ENCODE measurements around the gene KLF13. TPM values are rescaled to one million over a fixed set of nuclear protein-coding genes. Genes with fewer than 3 reads are reported as not detected.
A peak's percentile ranks its signal among the peaks of the same experiment; 100 is the strongest.

The KLF13 gene
- total RNA-seq, 2 experiments from 2014 or later = 235 to 264 TPM

DNA sequence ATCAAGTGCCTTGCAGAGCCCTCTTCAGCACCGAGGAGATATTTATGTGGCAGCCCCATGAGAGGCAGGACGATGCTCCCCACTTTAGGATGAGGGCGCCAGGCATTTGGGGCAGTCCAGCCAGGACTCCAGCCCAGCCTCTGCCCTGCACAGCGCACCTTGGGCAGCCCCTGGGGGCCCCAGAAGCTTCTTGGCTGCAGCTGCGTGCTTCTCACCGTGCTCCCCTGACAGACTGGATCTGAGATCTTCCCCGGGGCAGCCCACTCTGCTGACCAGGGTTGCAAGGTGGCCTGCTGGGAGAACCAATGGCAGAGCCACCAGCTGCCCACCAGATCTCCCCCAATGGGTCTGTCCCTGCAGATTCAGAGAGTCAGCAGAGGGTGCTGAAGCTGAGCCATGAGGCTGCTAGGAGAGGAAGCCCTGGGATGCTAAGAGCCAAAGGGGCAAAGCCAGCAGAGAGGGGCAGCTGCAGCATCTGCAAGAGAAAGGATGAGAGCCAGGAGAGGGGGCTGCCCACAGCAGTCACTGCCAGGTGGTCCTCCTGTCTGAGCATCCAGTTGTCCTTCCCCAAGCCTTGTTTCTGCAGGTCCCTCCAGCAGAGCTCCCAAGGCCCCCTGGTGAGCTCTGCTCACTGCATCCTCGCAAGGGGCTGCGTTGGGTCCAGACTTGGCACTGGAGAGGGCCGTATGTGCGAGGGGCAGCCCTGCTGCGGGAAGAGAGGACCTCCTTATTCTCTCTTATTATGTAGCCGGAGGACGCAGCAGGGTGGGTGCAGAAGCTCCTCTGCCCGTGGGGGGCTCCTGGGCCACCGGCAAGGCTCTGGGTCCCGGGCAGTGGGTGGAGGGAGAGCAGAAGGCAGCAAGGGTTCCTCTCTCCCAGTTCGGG lies 14.7 kb upstream of the KLF13 start:
- POLR2A ChIA-PET = no interaction called here
- CTCF ChIA-PET = interaction anchor here (0.6 to 1.8 kb wide), 6 partner anchors 15 to 177 kb away, joined by 3 to 4 read pairs (median 3); no protein-coding TSS in a partner anchor
- peaks cover 8% of the 10 kb centered on the region for H3K27me3 Mint-ChIP-seq
- H3K27ac Mint-ChIP-seq = no peak overlapping the region
- H3K36me3 Mint-ChIP-seq (ENCODE audit: low read depth) = peaks cover 16% of the 10 kb centered on the region
- peaks cover 8% of the 10 kb centered on the region for H3K9me3 Mint-ChIP-seq
- H3K4me1 Mint-ChIP-seq = peaks cover 49% of the 10 kb centered on the region
- DNase-seq = no peak
- no peak overlapping the region for H3K4me3 Mint-ChIP-seq

DNA sequence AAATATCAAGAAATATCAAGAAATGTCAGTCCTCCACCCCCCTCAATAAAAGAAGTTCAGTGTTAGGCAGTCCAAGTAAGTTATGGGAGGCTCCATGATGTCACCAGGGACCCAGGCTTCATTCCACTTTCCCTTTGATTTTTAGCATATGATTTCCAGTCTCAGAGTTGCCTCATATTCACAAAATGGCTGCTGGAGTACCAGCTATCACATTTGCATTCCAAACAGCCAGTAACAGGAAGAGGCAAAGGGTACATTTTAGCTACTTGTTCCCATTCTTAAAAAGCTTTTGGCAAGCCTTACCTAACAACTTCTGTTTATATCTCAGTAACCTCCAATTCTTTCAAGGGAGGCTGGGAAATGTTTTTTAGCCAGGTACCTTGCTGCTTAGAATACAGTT lies 13.4 kb upstream of the KLF13 start:
- ChIA-PET POLR2A (no interaction called here), CTCF (interaction anchor here (0.6 kb wide), 1 partner anchor 274 kb away, joined by 4 read pairs; no protein-coding TSS in a partner anchor)
- DNase-seq = no peak
- peaks cover 16% of the 10 kb centered on the region for H3K36me3 Mint-ChIP-seq (ENCODE audit: low read depth)
- no peak overlapping the region for H3K27ac Mint-ChIP-seq
- peaks cover 51% of the 10 kb centered on the region for H3K4me1 Mint-ChIP-seq
- no peak overlapping the region for H3K4me3 Mint-ChIP-seq
- H3K9me3 Mint-ChIP-seq = peaks cover 8% of the 10 kb centered on the region
- peaks cover 2% of the 10 kb centered on the region for H3K27me3 Mint-ChIP-seq

DNA sequence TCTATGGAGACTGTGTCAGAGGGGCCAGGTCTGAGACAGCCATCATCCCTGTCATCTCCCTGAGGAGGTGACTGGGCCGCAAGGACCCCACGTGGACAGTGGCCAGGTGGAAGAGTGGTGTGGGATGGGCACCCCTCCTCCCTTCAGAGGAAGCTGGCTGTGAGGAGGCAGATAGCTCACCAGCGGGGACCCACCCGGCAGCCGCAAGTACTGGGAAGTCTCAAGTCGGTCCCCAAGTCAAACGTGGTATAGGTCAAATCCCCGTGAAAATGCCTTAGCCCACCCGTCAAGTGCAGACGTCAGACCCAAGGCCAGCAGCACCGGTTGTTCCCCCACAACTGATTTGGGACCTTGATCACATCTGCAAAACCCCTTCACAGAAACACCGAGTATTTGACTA lies 12.3 kb upstream of the KLF13 start:
- ChIA-PET POLR2A (no interaction called here), CTCF (interaction anchor here (1.6 kb wide), 1 partner anchor 10 kb away, joined by 7 read pairs; no protein-coding TSS in a partner anchor)
- Mint-ChIP-seq H3K27me3 (peaks cover 2% of the 10 kb centered on the region), H3K4me1 (peaks cover 48% of the 10 kb centered on the region), H3K9me3 (peaks cover 8% of the 10 kb centered on the region), H3K27ac (no peak overlapping the region), H3K36me3 (ENCODE audit: low read depth) (peaks cover 16% of the 10 kb centered on the region), H3K4me3 (no peak overlapping the region)
- no peak for DNase-seq

DNA sequence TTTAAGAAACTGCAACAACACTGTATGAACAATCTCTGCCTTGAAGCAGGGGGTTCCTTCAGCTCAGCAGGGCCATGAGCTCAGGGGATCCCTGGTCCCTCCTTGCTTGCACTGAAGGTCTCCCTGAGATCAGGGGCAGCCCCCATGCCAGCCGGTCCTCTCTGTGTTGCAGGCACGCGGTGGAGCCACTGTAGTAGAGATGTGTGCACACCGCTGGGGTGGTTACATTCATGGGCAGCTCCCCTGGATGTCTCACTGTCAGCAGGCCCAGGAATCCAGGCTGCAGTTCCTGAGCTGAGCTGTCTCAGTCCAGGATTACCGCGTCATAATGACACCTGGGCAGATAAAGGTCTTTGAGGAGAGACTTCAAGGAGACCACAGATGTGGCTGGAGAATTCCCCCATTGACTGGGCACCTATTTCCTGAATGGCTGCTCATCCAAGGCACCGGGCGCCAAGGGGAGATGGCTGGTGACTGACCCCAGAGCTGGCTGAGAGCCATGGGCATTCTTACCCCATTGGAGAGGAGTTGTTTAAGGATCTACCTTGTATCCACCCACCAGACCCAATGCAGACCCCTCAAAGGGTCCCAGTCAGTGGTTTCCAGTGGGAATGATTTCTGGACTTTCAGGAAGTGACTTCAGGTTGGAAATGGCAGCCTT lies 10.4 kb upstream of the KLF13 start:
- Mint-ChIP-seq H3K27ac (peak overlapping the region; percentile 59), H3K9me3 (peaks cover 14% of the 10 kb centered on the region), H3K4me1 (peaks cover 51% of the 10 kb centered on the region), H3K4me3 (no peak overlapping the region), H3K27me3 (no peaks in the 10 kb centered on the region), H3K36me3 (ENCODE audit: low read depth) (peaks cover 26% of the 10 kb centered on the region)
- POLR2A ChIA-PET = no interaction called here
- CTCF ChIA-PET = interaction anchor here (1.0 to 2.0 kb wide), 3 partner anchors 8 to 13 kb away, joined by 3 to 7 read pairs (median 6); partner anchors contain the start of gene KLF13
- no peak for DNase-seq

DNA sequence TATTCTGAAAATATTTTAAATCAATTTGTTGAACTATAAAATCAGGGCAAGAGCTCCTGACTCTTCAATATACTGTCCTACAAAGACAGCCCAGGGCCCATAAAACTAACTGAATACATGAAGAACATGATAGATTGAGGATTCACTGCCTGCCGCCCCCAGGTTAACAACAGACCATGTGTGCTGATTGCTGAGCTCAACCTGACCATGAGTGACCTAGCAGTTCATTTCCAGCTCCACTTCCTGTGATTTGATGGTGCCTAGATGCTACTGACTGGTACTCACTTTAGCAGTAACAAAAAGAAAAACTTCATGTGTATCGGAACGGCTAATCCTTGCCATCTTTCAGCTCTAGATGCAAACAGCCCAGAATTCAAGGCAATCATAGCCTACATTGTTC lies 9.6 kb upstream of the KLF13 start:
- Mint-ChIP-seq H3K4me3 (no peak overlapping the region), H3K9me3 (peaks cover 20% of the 10 kb centered on the region), H3K27ac (peak overlapping the region; percentile 59), H3K4me1 (peaks cover 55% of the 10 kb centered on the region), H3K27me3 (no peaks in the 10 kb centered on the region), H3K36me3 (ENCODE audit: low read depth) (peaks cover 33% of the 10 kb centered on the region)
- POLR2A ChIA-PET = no interaction called here
- CTCF ChIA-PET = interaction anchor here (1.0 to 2.0 kb wide), 2 partner anchors 9 to 14 kb away, joined by 3 to 6 read pairs; partner anchors contain the start of gene KLF13
- DNase-seq = no peak

DNA sequence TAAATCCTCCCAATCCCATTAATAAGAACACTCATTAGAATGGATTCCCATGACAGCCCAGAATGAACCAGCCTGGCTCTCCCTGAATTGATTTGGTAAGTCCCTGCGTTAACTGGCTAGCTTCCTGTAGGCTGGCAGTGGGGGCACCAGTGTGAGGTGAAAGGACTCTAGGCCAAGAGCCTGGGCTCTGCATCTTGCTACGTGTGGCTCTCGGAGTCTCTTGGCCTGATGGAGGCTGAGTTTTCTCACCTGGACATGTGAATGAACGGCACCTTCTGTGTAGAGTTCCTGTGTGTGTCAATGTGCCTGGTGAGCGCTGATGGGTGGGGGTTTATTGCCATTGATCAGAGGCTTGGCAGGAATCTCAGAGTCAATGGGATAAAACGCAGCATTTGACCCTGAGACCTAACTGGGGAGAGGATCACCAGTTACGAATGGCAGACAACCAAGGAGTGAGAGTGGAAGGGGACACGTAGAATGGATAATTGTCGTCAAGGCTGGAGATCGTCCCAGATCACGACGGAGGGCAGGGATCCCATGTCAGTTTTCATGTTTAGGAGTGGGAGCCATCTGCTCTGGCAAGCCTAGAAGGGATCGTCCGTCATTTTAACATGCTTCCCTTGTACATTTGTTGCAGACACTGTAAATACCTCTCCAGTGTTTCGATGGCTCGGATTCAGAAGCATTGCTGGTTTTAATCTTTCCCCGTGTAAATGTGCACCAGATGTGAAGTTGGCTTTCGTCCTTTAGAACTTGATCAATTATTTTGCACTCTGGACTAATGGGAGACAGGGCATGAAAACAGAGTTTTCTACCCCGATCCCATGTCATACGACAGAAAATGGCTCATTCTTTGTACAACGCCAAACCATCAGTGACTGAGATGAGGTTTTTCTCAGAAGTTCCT lies 9.0 kb upstream of the KLF13 start:
- no peak for DNase-seq
- Mint-ChIP-seq H3K27ac (no peak overlapping the region), H3K4me3 (no peak overlapping the region), H3K9me3 (peaks cover 20% of the 10 kb centered on the region), H3K4me1 (peaks cover 54% of the 10 kb centered on the region), H3K27me3 (no peaks in the 10 kb centered on the region), H3K36me3 (ENCODE audit: low read depth) (peaks cover 34% of the 10 kb centered on the region)
- CTCF ChIA-PET = interaction anchor here (2.0 kb wide), 1 partner anchor 14 kb away, joined by 6 read pairs; no protein-coding TSS in a partner anchor
- POLR2A ChIA-PET = no interaction called here

DNA sequence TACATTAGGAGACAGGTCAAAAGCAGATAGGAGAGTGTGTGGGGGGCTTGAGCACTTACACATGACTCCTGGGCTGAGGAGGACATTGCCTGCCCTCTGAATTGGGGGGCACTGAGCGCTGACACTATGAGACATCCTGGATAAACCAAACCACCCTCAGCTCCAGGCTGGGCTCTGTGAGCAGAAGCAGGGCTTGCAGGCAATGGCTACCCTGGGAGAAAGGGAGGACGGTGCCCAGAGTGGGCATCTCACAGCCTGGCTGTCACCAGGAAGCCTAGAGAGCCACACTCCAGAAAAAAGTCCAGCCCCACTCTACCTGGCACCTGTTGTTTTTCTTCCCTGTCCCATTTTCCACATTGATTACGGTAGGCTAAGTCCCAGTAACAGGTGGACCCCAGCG lies 8.2 kb upstream of the KLF13 start:
- POLR2A ChIA-PET = no interaction called here
- Mint-ChIP-seq H3K4me3 (no peak overlapping the region), H3K4me1 (peaks cover 58% of the 10 kb centered on the region), H3K27ac (no peak overlapping the region), H3K36me3 (ENCODE audit: low read depth) (peaks cover 38% of the 10 kb centered on the region), H3K9me3 (peaks cover 17% of the 10 kb centered on the region), H3K27me3 (no peaks in the 10 kb centered on the region)
- no peak for DNase-seq
- CTCF ChIA-PET = interaction anchor here (0.6 kb wide), 1 partner anchor 27 kb away, joined by 3 read pairs; no protein-coding TSS in a partner anchor

DNA sequence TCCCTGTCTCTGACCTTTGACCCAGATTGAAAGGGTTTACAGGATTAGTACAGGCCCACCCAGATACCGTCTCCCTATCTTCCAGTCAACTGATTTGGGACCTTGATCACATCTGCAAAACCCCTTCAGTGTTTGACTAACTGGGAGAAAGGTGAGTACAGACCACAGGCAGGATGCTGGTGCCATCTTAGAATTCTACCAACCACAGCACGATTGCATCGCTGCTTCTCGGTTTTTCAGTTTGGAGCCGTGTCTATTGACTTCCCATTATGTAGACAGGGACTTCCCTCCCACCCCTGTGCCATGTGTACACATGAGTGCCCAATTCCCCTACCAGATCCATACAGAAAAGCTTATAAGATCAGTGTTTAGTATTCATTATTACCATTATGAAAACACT lies 6.6 kb upstream of the KLF13 start:
- Mint-ChIP-seq H3K9me3 (peaks cover 11% of the 10 kb centered on the region), H3K27ac (no peak overlapping the region), H3K4me3 (no peak overlapping the region), H3K27me3 (no peaks in the 10 kb centered on the region), H3K36me3 (ENCODE audit: low read depth) (peaks cover 35% of the 10 kb centered on the region), H3K4me1 (peaks cover 71% of the 10 kb centered on the region)
- POLR2A ChIA-PET = no interaction called here
- CTCF ChIA-PET = interaction anchor here (1.2 kb wide), 1 partner anchor 9 kb away, joined by 3 read pairs; no protein-coding TSS in a partner anchor
- DNase-seq = no peak

DNA sequence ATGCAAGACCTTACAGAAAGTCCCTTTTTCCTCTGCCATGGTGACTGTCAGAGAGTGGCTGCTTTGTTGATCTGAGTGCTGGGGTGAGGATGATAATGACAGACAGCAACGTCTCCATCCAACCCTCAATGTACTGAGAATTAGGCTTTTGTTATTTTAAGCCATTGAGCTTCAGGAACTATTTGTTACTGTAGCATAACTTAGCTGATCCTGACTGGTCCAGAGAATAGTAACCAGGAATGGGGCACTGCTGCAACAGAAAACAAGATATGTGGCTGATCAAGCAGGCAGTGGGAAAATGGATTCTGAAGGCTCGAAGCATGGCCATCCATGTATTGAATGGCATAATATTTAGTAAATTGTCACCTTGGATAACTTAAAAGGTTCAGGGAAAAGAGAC lies 5.2 kb upstream of the KLF13 start:
- peaks cover 68% of the 10 kb centered on the region for H3K4me1 Mint-ChIP-seq
- H3K27me3 Mint-ChIP-seq = no peaks in the 10 kb centered on the region

DNA sequence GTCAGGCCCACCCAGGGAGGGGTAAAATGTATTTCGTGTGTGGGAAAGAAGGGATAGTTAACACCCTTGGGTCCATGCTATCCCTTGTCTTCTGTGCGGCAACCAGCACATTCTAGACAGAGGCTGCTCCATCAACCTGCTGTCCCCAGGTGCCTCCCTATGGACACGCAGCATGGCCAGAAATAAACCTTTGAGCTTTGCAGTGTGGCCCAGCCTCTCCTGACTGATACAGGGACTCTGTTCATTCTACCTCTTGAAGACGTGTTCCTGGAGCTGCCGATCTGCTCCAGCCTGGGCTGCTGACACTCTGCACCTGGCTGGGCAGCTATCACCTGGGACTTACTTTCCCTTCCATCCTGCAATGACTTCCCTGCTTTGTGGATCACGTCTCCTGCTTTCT lies 4.1 kb upstream of the KLF13 start:
- Mint-ChIP-seq H3K36me3 (ENCODE audit: low read depth) (peaks cover 30% of the 10 kb centered on the region), H3K4me3 (no peak overlapping the region), H3K9me3 (peaks cover 11% of the 10 kb centered on the region), H3K4me1 (peaks cover 57% of the 10 kb centered on the region), H3K27me3 (no peaks in the 10 kb centered on the region), H3K27ac (no peak overlapping the region)
- no peak for DNase-seq
- POLR2A ChIA-PET = no interaction called here
- CTCF ChIA-PET = interaction anchor here (1.1 to 1.6 kb wide), 2 partner anchors 14 to 44 kb away, joined by 3 read pairs; no protein-coding TSS in a partner anchor

More for the DNA sequence above, 5.2 kb upstream of the KLF13 start:
- CTCF ChIA-PET = interaction anchor here (1.0 kb wide), 1 partner anchor 15 kb away, joined by 3 read pairs; no protein-coding TSS in a partner anchor
- Mint-ChIP-seq H3K27ac (no peak overlapping the region), H3K9me3 (peaks cover 11% of the 10 kb centered on the region), H3K4me3 (no peak overlapping the region), H3K36me3 (ENCODE audit: low read depth) (peaks cover 30% of the 10 kb centered on the region)
- POLR2A ChIA-PET = no interaction called here
- no peak for DNase-seq

DNA sequence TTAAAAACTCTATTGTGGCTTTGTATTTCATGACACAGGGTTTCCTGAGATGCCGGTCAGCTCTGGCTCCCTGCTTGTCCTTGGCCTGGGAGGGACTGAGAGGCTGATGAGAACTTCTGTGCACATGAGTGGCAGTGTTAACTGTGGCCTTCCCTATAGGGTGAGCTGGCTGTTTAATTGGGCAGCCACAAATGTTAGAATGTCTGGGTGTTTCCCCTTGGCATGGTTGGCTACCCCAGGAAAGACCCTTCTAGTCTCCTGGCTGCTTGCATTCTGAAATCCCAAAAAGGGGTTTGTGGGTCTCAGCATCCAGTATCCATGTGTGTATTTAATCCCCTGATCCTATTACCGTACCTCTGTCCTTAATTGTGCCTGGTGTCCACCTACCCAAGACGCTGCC lies 3.0 kb upstream of the KLF13 start:
- CTCF ChIA-PET = interaction anchor here (0.7 to 1.8 kb wide), 7 partner anchors 8 to 165 kb away, joined by 3 to 7 read pairs (median 3); no protein-coding TSS in a partner anchor
- POLR2A ChIA-PET = no interaction called here
- DNase-seq = no peak
- H3K9me3 Mint-ChIP-seq = peaks cover 11% of the 10 kb centered on the region
- H3K4me1 Mint-ChIP-seq = peaks cover 48% of the 10 kb centered on the region
- peaks cover 32% of the 10 kb centered on the region for H3K36me3 Mint-ChIP-seq (ENCODE audit: low read depth)
- H3K4me3 Mint-ChIP-seq = no peak overlapping the region
- H3K27ac Mint-ChIP-seq = no peak overlapping the region
- no peaks in the 10 kb centered on the region for H3K27me3 Mint-ChIP-seq

DNA sequence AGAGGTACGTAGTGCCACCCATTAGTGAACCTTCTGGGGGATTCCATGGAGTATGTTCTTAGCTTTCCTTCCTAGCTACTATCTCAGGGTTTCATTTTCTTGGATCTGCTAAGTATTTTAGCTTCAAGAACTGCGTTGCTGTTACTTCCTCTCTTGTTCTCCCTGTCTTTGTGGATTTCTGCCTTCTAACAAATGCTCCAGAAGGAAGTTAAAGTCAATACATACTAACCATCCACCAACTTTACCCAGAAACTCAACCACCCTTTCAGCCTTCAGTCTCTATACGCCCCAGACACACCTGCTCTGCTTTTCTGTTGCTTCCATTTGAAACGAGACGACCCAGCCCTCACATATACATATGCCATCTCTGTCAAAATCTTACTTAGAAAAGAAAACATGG lies 2.4 kb upstream of the KLF13 start:
- ChIA-PET CTCF (interaction anchor here (0.7 to 2.5 kb wide), 8 partner anchors 9 to 164 kb away, joined by 3 to 9 read pairs (median 4); no protein-coding TSS in a partner anchor), POLR2A (no interaction called here)
- H3K9me3 Mint-ChIP-seq = peaks cover 11% of the 10 kb centered on the region
- peaks cover 37% of the 10 kb centered on the region for H3K36me3 Mint-ChIP-seq (ENCODE audit: low read depth)
- peak overlapping the region; percentile 97 for H3K27ac Mint-ChIP-seq
- no peak for DNase-seq
- H3K4me1 Mint-ChIP-seq = peaks cover 46% of the 10 kb centered on the region
- H3K4me3 Mint-ChIP-seq = peak overlapping the region; percentile 86
- no peaks in the 10 kb centered on the region for H3K27me3 Mint-ChIP-seq
